ENCODE data around the gene KIAA1217.

DNA sequence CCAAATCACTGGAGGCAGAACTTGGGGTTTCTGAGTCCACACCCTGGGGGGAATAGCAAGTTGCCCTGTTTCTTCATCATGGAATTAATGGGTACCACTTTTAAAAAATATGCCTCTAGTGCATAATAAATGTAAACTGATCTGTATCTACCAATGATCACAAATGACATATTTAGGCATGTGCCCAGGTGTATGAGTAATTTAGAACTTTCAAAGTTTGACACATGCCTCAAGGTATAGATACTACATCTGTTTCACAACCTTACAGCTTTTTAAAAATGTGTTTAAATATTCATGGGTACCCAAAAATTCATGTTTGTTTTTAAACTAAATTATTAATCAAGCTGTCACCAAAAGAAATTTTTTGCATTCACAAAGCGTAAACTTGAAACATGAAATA is 226.0 kb downstream of the KIAA1217 start:
- TF ChIP-seq, protein P1, sequence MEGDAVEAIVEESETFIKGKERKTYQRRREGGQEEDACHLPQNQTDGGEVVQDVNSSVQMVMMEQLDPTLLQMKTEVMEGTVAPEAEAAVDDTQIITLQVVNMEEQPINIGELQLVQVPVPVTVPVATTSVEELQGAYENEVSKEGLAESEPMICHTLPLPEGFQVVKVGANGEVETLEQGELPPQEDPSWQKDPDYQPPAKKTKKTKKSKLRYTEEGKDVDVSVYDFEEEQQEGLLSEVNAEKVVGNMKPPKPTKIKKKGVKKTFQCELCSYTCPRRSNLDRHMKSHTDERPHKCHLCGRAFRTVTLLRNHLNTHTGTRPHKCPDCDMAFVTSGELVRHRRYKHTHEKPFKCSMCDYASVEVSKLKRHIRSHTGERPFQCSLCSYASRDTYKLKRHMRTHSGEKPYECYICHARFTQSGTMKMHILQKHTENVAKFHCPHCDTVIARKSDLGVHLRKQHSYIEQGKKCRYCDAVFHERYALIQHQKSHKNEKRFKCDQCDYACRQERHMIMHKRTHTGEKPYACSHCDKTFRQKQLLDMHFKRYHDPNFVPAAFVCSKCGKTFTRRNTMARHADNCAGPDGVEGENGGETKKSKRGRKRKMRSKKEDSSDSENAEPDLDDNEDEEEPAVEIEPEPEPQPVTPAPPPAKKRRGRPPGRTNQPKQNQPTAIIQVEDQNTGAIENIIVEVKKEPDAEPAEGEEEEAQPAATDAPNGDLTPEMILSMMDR (IDR thresholded peaks at IDR 0.05; ENCODE audit: borderline replicate concordance, extremely low read depth, low read length, poor library complexity, severe bottlenecking), result no peak
- TF ChIP-seq EZH2 (IDR thresholded peaks at IDR 0.05; ENCODE audit: borderline replicate concordance, low read depth, low read length, severe bottlenecking), result no peak
